HCT116 (cell line): ENCODE measurements around the gene ZNF592. TPM values are rescaled to one million over a fixed set of nuclear protein-coding genes. Genes with fewer than 3 reads are reported as not detected.

Experiments used
- ATAC-seq: fragments of 200-7000 bp; cut with Tn5 transposase; 2 replicates; pipeline ENCODE4 v1.9.1; 2020; ENCODE audit warnings: mild to moderate bottlenecking, moderate library complexity
- BruUV-seq: library from RNA; stranded (reverse); fragments of 400-500 nt; replicated peaks from 2 replicates; lab custom pipeline; 2021; lab: Mats Ljungman, UMichigan
- CTCF ChIA-PET: fragments of 300-600 bp; sonication (Branson Sonifier 250); formaldehyde crosslinking; loops from one replicate; lab custom pipeline; 2021; ENCODE audit warnings: antibody characterized with exemption; lab: Charles Lee
- POLR2A ChIA-PET: fragments of 300-600, 350-600 bp; sonication (Branson Sonifier 250); formaldehyde crosslinking; loops from one replicate; lab custom pipeline; 2021; ENCODE audit warnings: antibody characterized with exemption; lab: Charles Lee
- RAD21 ChIA-PET, 2 experiments: fragments of 300-600 bp; sonication (Branson Sonifier 250); formaldehyde crosslinking; loops; one replicate each; lab custom pipeline; 2023; ENCODE audit warnings: low total read pairs in 2 of 2; ENCODE audit not compliant: uncharacterized antibody in 2 of 2, unreplicated experiment in 2 of 2, low non-redundant PET in 1 of 2; lab: Charles Lee
- DNase-seq: peaks from one replicate; pipeline ENCODE4 v3.0.0-alpha.2; 2010; ENCODE audit warnings: low read depth, low spot score
- H2AFZ ChIP-seq: fragments of 200-600 bp; shearing (Covaris generic), sonication (generic); 2 replicates; pipeline ENCODE4 v1.6.1; 2017; ENCODE audit warnings: low read depth, mixed run types, mixed read lengths, antibody characterized with exemption, low read length; ENCODE audit not compliant: poor library complexity, severe bottlenecking
- H3K27ac ChIP-seq: 2 replicates; pipeline ENCODE4 v1.5.1; 2012; ENCODE audit warnings: low read depth, low read length
- H3K27me3 ChIP-seq: fragments of 200-600 bp; sonication (generic); 2 replicates; pipeline ENCODE4 v1.6.1; 2016; ENCODE audit warnings: mixed run types, low read length, mixed read lengths; ENCODE audit not compliant: insufficient read depth
- H3K36me3 ChIP-seq, 2 experiments: fragments of 200-500 bp in 1 of 2; fragments of 200-600 bp in 1 of 2; sonication (Bioruptor generic) in 1 of 2; sonication (generic) in 1 of 2; 2 replicates each; pipeline versions ENCODE4 v1.5.1 to v1.6.1; 2014 to 2016; ENCODE audit warnings: low read length in 2 of 2, inconsistent platforms in 1 of 2, mixed read lengths in 1 of 2, mixed run types in 1 of 2; ENCODE audit not compliant: insufficient read depth in 2 of 2, control insufficient read depth in 1 of 2
- H3K4me1 ChIP-seq, 2 experiments: fragments of 200-600 bp in 1 of 2; sonication (generic) in 1 of 2; 2 replicates each; pipeline versions ENCODE4 v1.5.1 to v1.6.1; 2012 to 2017; ENCODE audit warnings: low read length in 2 of 2, inconsistent platforms in 1 of 2, mild to moderate bottlenecking in 1 of 2, mixed read lengths in 1 of 2, mixed run types in 1 of 2, moderate library complexity in 1 of 2; ENCODE audit not compliant: insufficient read depth in 2 of 2, control insufficient read depth in 1 of 2
- H3K4me2 ChIP-seq: fragments of 200-600 bp; sonication (generic); 2 replicates; pipeline ENCODE4 v1.6.1; 2017; ENCODE audit warnings: mixed run types, low read length, mixed read lengths
- H3K4me3 ChIP-seq, 2 experiments: fragments of 200-600 bp in 1 of 2; sonication (generic) in 1 of 2; replicated peaks in 1 of 2; 2 replicates each; pipeline ENCODE4 v1.5.1; 2011 to 2016; ENCODE audit warnings: low read length in 2 of 2, control low read depth in 1 of 2, low read depth in 1 of 2, mild to moderate bottlenecking in 1 of 2, mixed read lengths in 1 of 2, mixed run types in 1 of 2
- H3K79me2 ChIP-seq: fragments of 200-600 bp; sonication (generic); 2 replicates; pipeline ENCODE4 v1.6.1; 2017; ENCODE audit warnings: mild to moderate bottlenecking, mixed run types, low read length, moderate library complexity, mixed read lengths; ENCODE audit not compliant: insufficient read depth
- H3K9ac ChIP-seq: fragments of 200-600 bp; sonication (generic); 2 replicates; pipeline ENCODE4 v1.6.1; 2016; ENCODE audit warnings: low read length, mixed read lengths
- H3K9me2 ChIP-seq: fragments of 200-600 bp; sonication (generic), shearing (Covaris generic); 2 replicates; pipeline ENCODE4 v1.6.1; 2017; ENCODE audit warnings: mixed run types, mild to moderate bottlenecking, moderate library complexity; ENCODE audit not compliant: insufficient read depth
- H3K9me3 ChIP-seq, 2 experiments: fragments of 200-500 bp in 1 of 2; fragments of 200-600 bp in 1 of 2; sonication (Bioruptor generic) in 1 of 2; sonication (generic) in 1 of 2; 2 replicates each; pipeline ENCODE4 v1.6.1; 2014 to 2017; ENCODE audit warnings: low read length in 2 of 2, mixed read lengths in 2 of 2, inconsistent platforms in 1 of 2, low read depth in 1 of 2, mild to moderate bottlenecking in 1 of 2, mixed run types in 1 of 2, moderate library complexity in 1 of 2; ENCODE audit not compliant: control insufficient read depth in 1 of 2, insufficient read depth in 1 of 2
- H4K20me1 ChIP-seq: fragments of 200-600 bp; sonication (generic), shearing (Covaris generic); 2 replicates; pipeline ENCODE4 v1.6.1; 2017; ENCODE audit warnings: mixed run types, mild to moderate bottlenecking, moderate library complexity; ENCODE audit not compliant: insufficient read depth
- CBX3 ChIP-seq: IDR thresholded peaks from 2 replicates; pipeline ENCODE4 v1.6.1; 2012; ENCODE audit warnings: low read depth
- CEBPB ChIP-seq: IDR thresholded peaks from 2 replicates; pipeline ENCODE4 v1.6.1; 2012; ENCODE audit warnings: low read depth
- EGR1 ChIP-seq: IDR thresholded peaks from 2 replicates; pipeline ENCODE4 v1.6.1; 2012; ENCODE audit warnings: low read depth
- ELF1 ChIP-seq: IDR thresholded peaks from 2 replicates; pipeline ENCODE4 v1.6.1; 2012; ENCODE audit warnings: low read depth, borderline replicate concordance
- EZH2 ChIP-seq: fragments of 200-600 bp; sonication (generic); IDR thresholded peaks from 2 replicates; pipeline ENCODE4 v1.6.1; 2017; ENCODE audit warnings: antibody characterized with exemption, mixed run types
- EZH2phosphoT487 ChIP-seq: fragments of 200-600 bp; IDR thresholded peaks from 2 replicates; pipeline ENCODE4 v1.6.1; 2018; ENCODE audit warnings: antibody characterized with exemption, borderline replicate concordance
- FOSL1 ChIP-seq: IDR thresholded peaks from 2 replicates; pipeline ENCODE4 v1.6.1; 2012; ENCODE audit warnings: low read depth
- JUND ChIP-seq: IDR thresholded peaks from 2 replicates; pipeline ENCODE4 v1.6.1; 2012
- MAX ChIP-seq: IDR thresholded peaks from 2 replicates; pipeline ENCODE4 v1.6.1; 2012
- POLR2A ChIP-seq: IDR thresholded peaks from 2 replicates; pipeline ENCODE4 v1.7.0; 2011; ENCODE audit warnings: borderline replicate concordance; ENCODE audit not compliant: insufficient read depth, insufficient read length; ENCODE audit errors: extremely low read depth
- POLR2AphosphoS5 ChIP-seq: IDR thresholded peaks from 2 replicates; pipeline ENCODE4 v1.6.1; 2011; ENCODE audit warnings: mild to moderate bottlenecking, low read depth, low read length, moderate library complexity
- RAD21 ChIP-seq: IDR thresholded peaks from 2 replicates; pipeline ENCODE4 v1.6.1; 2012; ENCODE audit warnings: low read depth, mild to moderate bottlenecking
- SIN3A ChIP-seq: IDR thresholded peaks from 2 replicates; pipeline ENCODE4 v1.6.1; 2012; ENCODE audit warnings: low read depth
- SP1 ChIP-seq: IDR thresholded peaks from 2 replicates; pipeline ENCODE4 v1.6.1; 2012; ENCODE audit warnings: low read depth
- TCF7L2 ChIP-seq: IDR thresholded peaks from 2 replicates; pipeline ENCODE4 v1.7.0; 2011; ENCODE audit warnings: borderline replicate concordance, inconsistent platforms; ENCODE audit not compliant: insufficient read depth, insufficient read length; ENCODE audit errors: extremely low read depth
- YY1 ChIP-seq: IDR thresholded peaks from 2 replicates; pipeline ENCODE4 v1.6.1; 2011; ENCODE audit warnings: low read length, low read depth, moderate library complexity, mild to moderate bottlenecking; ENCODE audit not compliant: insufficient replicate concordance; ENCODE audit errors: extremely low read depth
- ZBTB33 ChIP-seq: IDR thresholded peaks from 2 replicates; pipeline ENCODE4 v1.6.1; 2011; ENCODE audit warnings: mild to moderate bottlenecking, low read length, moderate library complexity; ENCODE audit not compliant: insufficient replicate concordance; ENCODE audit errors: extremely low read depth
- ZFX ChIP-seq: fragments of 450-650 bp; IDR thresholded peaks from 2 replicates; pipeline ENCODE4 v1.6.1; 2017
- intact Hi-C: fragments of 100-400 bp; cut with micrococcal nuclease; formaldehyde crosslinking; loops from 2 replicates; pipeline ENCODE4 v1.10.0; 2022
- total RNA-seq: library from RNA; stranded (reverse); gene quantifications from one replicate; pipeline ENCODE4 v1.2.1, GENCODE V29; 2021; ENCODE audit not compliant: unreplicated experiment
- TF ChIP-seq, protein P1 (sequence below), 3 experiments: fragments of 200-600 bp in 1 of 3; sonication (generic) in 1 of 3; IDR thresholded peaks in 2 of 3; conservative IDR thresholded peaks in 1 of 3; 2 replicates each; pipeline ENCODE4 v1.5.1; 2012 to 2017; ENCODE audit warnings: low read depth in 2 of 3, low read length in 2 of 3, antibody characterized with exemption in 1 of 3, borderline replicate concordance in 1 of 3, control low read depth in 1 of 3, mild to moderate bottlenecking in 1 of 3, mixed read lengths in 1 of 3, mixed run types in 1 of 3, moderate library complexity in 1 of 3; ENCODE audit not compliant: insufficient read depth in 1 of 3

The ZNF592 gene
- total RNA-seq, 1 experiment from 2014 or later, result 26.4 TPM

DNA sequence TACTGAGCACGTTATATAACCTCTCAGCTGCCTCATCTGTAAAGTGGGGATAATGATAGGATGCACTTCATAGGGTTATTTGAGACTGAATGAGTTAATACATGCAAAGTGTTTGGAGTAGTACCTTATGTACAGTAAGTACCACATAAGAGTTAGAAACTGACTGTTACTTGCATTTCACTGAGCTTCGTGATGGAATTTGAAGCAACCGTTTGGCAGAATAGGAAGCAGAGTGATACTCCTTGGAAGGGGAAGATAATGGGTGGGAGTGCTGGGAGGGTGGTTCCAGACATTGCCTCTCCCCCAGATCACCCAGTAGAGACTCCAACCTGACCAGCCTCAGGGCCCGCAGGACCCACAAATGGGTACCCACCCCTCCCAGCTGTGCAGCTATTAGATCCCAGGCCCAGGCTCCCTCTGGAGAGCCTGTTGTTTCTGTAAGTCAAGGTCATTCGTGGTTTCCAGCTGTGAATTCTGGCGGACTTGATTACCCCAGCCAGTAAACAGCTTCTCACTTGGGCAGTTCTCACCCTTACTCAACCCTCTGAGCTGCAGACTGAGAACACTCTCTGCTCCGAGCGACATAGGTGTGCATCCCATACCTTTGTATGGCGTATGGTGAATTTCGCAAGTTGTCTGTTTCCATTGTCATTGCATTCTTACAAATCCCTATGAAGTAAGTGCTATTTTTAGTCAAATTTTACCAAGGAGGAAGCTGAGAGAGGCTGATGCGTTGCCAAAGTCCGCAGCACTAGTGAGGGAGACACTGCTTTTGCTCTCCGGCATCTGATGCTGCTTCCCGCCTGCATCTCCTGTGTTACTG, 79.9 kb downstream of the ZNF592 start:
- no peaks in the 10 kb centered on the region for H3K36me3 ChIP-seq
- no peaks in the 10 kb centered on the region for H3K9me3 ChIP-seq
- ATAC-seq (no peak), DNase-seq (no peak)
- BruUV-seq, result no TSS peak
- no peak overlapping the region for H3K9ac ChIP-seq
- H3K4me1 ChIP-seq, result peaks cover 0 to 16% of the 10 kb centered on the region in 2 experiments; a peak in 3 of 4 replicates
- H3K4me3 ChIP-seq, result no peak overlapping the region
- no peaks in the 10 kb centered on the region for H3K27me3 ChIP-seq
- no peaks in the 10 kb centered on the region for H4K20me1 ChIP-seq
- RAD21 ChIA-PET, result no interaction called here
- no peaks in the 10 kb centered on the region for H3K9me2 ChIP-seq
- no peak for TF ChIP-seq ZBTB33
- TF ChIP-seq EGR1, result no peak
- no peak for TF ChIP-seq POLR2A
- TF ChIP-seq MAX, result no peak
- no peak for TF ChIP-seq RAD21
- TF ChIP-seq FOSL1, result no peak
- TF ChIP-seq CEBPB, result no peak
- no peak for TF ChIP-seq JUND
- TF ChIP-seq POLR2AphosphoS5, result no peak
- TF ChIP-seq SP1, result no peak
- no peak for TF ChIP-seq TCF7L2
- TF ChIP-seq ZFX, result no peak
- no peak for TF ChIP-seq CBX3
- no peak for TF ChIP-seq SIN3A
- TF ChIP-seq, protein P1, sequence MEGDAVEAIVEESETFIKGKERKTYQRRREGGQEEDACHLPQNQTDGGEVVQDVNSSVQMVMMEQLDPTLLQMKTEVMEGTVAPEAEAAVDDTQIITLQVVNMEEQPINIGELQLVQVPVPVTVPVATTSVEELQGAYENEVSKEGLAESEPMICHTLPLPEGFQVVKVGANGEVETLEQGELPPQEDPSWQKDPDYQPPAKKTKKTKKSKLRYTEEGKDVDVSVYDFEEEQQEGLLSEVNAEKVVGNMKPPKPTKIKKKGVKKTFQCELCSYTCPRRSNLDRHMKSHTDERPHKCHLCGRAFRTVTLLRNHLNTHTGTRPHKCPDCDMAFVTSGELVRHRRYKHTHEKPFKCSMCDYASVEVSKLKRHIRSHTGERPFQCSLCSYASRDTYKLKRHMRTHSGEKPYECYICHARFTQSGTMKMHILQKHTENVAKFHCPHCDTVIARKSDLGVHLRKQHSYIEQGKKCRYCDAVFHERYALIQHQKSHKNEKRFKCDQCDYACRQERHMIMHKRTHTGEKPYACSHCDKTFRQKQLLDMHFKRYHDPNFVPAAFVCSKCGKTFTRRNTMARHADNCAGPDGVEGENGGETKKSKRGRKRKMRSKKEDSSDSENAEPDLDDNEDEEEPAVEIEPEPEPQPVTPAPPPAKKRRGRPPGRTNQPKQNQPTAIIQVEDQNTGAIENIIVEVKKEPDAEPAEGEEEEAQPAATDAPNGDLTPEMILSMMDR (IDR thresholded peaks at IDR 0.05 in 2 of 3, conservative IDR thresholded peaks at IDR 0.05 in 1 of 3; ENCODE audit: borderline replicate concordance in 1 of 3, insufficient read depth in 1 of 3, low read depth in 2 of 3, low read length in 2 of 3), result no peak
- no peak for TF ChIP-seq YY1
- TF ChIP-seq EZH2, result no peak
- TF ChIP-seq EZH2phosphoT487, result no peak
- TF ChIP-seq ELF1, result no peak
- no peaks in the 10 kb centered on the region for H3K79me2 ChIP-seq
- CTCF ChIA-PET, result interaction anchor here (1.9 kb wide), 1 partner anchor 100 kb away, joined by 11 read pairs; no protein-coding TSS in a partner anchor
- intact Hi-C loops, result loop anchor here (10.0 kb wide), 1 partner anchor 233 kb away; no protein-coding TSS in a partner anchor
- no peak overlapping the region for H2AFZ ChIP-seq
- POLR2A ChIA-PET, result no interaction called here
- H3K4me2 ChIP-seq, result no peak overlapping the region
- H3K27ac ChIP-seq, result no peak overlapping the region
